B cell (primary cell): Measurements from ENCODE around the gene ADCY2. TPM values are rescaled to one million over a fixed set of nuclear protein-coding genes. Genes with fewer than 3 reads are reported as not detected.

Experiments used
- ATAC-seq: fragments of 200-7000 bp; cut with Tn5 transposase; one replicate; pipeline ENCODE4 v1.10.0; 2021; ENCODE audit warnings: low read depth, mild to moderate bottlenecking, moderate number of reproducible peaks, moderate library complexity
- CTCF ChIA-PET: fragments of 350-600 bp; sonication (Branson Sonifier 250); formaldehyde crosslinking; loops from one replicate; lab custom pipeline; 2021; ENCODE audit warnings: antibody characterized with exemption, inconsistent platforms; lab: Charles Lee
- POLR2A ChIA-PET: fragments of 350-600 bp; sonication (Branson Sonifier 250); formaldehyde crosslinking; loops from one replicate; lab custom pipeline; 2021; ENCODE audit warnings: antibody characterized with exemption; lab: Charles Lee
- DNase-seq: peaks from one replicate; pipeline ENCODE4 v3.0.0; 2013
- H2AFZ ChIP-seq: 2 replicates; pipeline ENCODE4 v1.6.1; 2012; ENCODE audit warnings: mild to moderate bottlenecking, low read depth, low read length; ENCODE audit not compliant: insufficient read depth, poor library complexity, severe bottlenecking
- H3K27ac ChIP-seq, 2 donors: 1 replicate in 1 of 2; 2 replicates in 1 of 2; pipeline ENCODE4 v1.5.1; 2012 to 2013; ENCODE audit warnings: low read length in 2 of 2, mild to moderate bottlenecking in 2 of 2, moderate library complexity in 1 of 2
- H3K27me3 ChIP-seq, 4 experiments: fragments of 200-600 bp in 1 of 4; sonication (generic) in 1 of 4; replicated peaks in 1 of 4; 1 replicate in 2 of 4; 2 replicates in 2 of 4; pipeline versions ENCODE4 v1.6.1 to v1.7.0; 2013 to 2016; ENCODE audit warnings: low read length in 3 of 4, mild to moderate bottlenecking in 2 of 4, mixed read lengths in 1 of 4, moderate library complexity in 1 of 4; ENCODE audit not compliant: insufficient read depth in 4 of 4, control insufficient read depth in 3 of 4; ENCODE audit errors: control extremely low read depth in 1 of 4
- H3K36me3 ChIP-seq, 2 experiments: replicated peaks in 1 of 2; 1 replicate in 1 of 2; 2 replicates in 1 of 2; pipeline versions ENCODE4 v1.6.1 to v1.7.1; 2013; ENCODE audit warnings: low read length in 1 of 2; ENCODE audit not compliant: insufficient read depth in 2 of 2, control insufficient read depth in 1 of 2; ENCODE audit errors: control extremely low read depth in 1 of 2, extremely low read depth in 1 of 2
- H3K4me1 ChIP-seq, 2 donors: fragments of 200-600 bp in 1 of 2; sonication (generic) in 1 of 2; 1 replicate in 1 of 2; 2 replicates in 1 of 2; pipeline versions ENCODE4 v1.5.1 to v1.6.1; 2013 to 2017; ENCODE audit warnings: low read length in 2 of 2; ENCODE audit not compliant: control insufficient read depth in 2 of 2, insufficient read depth in 2 of 2
- H3K4me2 ChIP-seq: replicated peaks from 2 replicates; pipeline ENCODE3; 2012; ENCODE audit warnings: mild to moderate bottlenecking, low read depth, low read length; ENCODE audit not compliant: poor library complexity, severe bottlenecking
- H3K4me3 ChIP-seq, 5 experiments: fragments of 200-600 bp in 1 of 5; sonication (generic) in 1 of 5; 1 replicate in 3 of 5; 2 replicates in 2 of 5; pipeline versions ENCODE4 v1.5.1 to v1.7.0; 2011 to 2016; ENCODE audit warnings: low read length in 4 of 5, mild to moderate bottlenecking in 4 of 5, low read depth in 2 of 5, control low read depth in 1 of 5, moderate library complexity in 1 of 5; ENCODE audit not compliant: insufficient read depth in 1 of 5; ENCODE audit errors: control extremely low read depth in 1 of 5, extremely low read depth in 1 of 5
- H3K79me2 ChIP-seq: fragments of 200-600 bp; sonication (generic); one replicate; pipeline ENCODE4 v1.6.0; 2016; ENCODE audit warnings: low read length; ENCODE audit not compliant: control insufficient read depth, insufficient read depth
- H3K9ac ChIP-seq: fragments of 200-600 bp; sonication (generic); 2 replicates; pipeline ENCODE4 v1.6.1; 2017; ENCODE audit warnings: mild to moderate bottlenecking, low read length, moderate library complexity
- H3K9me3 ChIP-seq, 3 donors: one replicate each; pipeline versions ENCODE4 v1.6.1 to v1.7.1; 2013; ENCODE audit warnings: low read length in 2 of 3; ENCODE audit not compliant: control insufficient read depth in 2 of 3, insufficient read depth in 1 of 3; ENCODE audit errors: control extremely low read depth in 1 of 3
- H4K20me1 ChIP-seq: 2 replicates; pipeline ENCODE4 v1.6.0; 2012; ENCODE audit warnings: mild to moderate bottlenecking, low read length; ENCODE audit not compliant: insufficient read depth, control insufficient read depth, poor library complexity, severe bottlenecking
- H3K27ac Mint-ChIP-seq: one replicate; pipeline ENCODE4 v1.8.0; 2021; ENCODE audit warnings: mixed read lengths
- H3K27me3 Mint-ChIP-seq: one replicate; pipeline ENCODE4 v1.8.0; 2021; ENCODE audit warnings: mixed read lengths
- H3K4me1 Mint-ChIP-seq: one replicate; pipeline ENCODE4 v1.8.0; 2021; ENCODE audit warnings: mixed read lengths
- H3K4me3 Mint-ChIP-seq: one replicate; pipeline ENCODE4 v1.8.0; 2021; ENCODE audit warnings: mixed read lengths
- H3K9me3 Mint-ChIP-seq: one replicate; pipeline ENCODE4 v1.8.0; 2022; ENCODE audit warnings: mixed read lengths; ENCODE audit not compliant: insufficient read depth
- EZH2 ChIP-seq: IDR thresholded peaks from 2 replicates; pipeline ENCODE4 v1.6.1; 2012; ENCODE audit warnings: borderline replicate concordance, low read depth, mild to moderate bottlenecking, moderate library complexity, low read length; ENCODE audit not compliant: insufficient read depth, poor library complexity, severe bottlenecking
- WGBS: methylation state at CpG from one replicate; pipeline ENCODE4 v1.1.5; 2013; ENCODE audit warnings: missing lambda C conversion rate; ENCODE audit not compliant: insufficient coverage; 5-methylcytosine and 5-hydroxymethylcytosine counted together
- intact Hi-C: fragments of 100-400 bp; cut with micrococcal nuclease; formaldehyde crosslinking; loops from one replicate; pipeline ENCODE4 v1.10.0; 2022
- polyA plus RNA-seq: library from polyadenylated mRNA; depleted of rRNA; stranded (reverse); fragments of >200 nt; gene quantifications from 2 replicates; pipeline ENCODE4 v1.2.3, GENCODE V29; 2012
- total RNA-seq, 2 donors: library from RNA; stranded (reverse); fragments of 120-200 nt in 1 of 2; gene quantifications; 1 replicate in 1 of 2; 2 replicates in 1 of 2; pipeline versions ENCODE4 v1.2.3 to v1.2.4, GENCODE V29; 2013 to 2022
- TF ChIP-seq, protein P1 (sequence below): fragments of 200-600 bp; IDR thresholded peaks from one replicate; pipeline ENCODE4 v1.8.0; 2022; ENCODE audit warnings: antibody characterized with exemption, mild to moderate bottlenecking

ADCY2 gene
- total and polyA plus RNA-seq, 2 donors (not counting 1 experiment from before 2014, with no cell fraction given), result not detected

DNA sequence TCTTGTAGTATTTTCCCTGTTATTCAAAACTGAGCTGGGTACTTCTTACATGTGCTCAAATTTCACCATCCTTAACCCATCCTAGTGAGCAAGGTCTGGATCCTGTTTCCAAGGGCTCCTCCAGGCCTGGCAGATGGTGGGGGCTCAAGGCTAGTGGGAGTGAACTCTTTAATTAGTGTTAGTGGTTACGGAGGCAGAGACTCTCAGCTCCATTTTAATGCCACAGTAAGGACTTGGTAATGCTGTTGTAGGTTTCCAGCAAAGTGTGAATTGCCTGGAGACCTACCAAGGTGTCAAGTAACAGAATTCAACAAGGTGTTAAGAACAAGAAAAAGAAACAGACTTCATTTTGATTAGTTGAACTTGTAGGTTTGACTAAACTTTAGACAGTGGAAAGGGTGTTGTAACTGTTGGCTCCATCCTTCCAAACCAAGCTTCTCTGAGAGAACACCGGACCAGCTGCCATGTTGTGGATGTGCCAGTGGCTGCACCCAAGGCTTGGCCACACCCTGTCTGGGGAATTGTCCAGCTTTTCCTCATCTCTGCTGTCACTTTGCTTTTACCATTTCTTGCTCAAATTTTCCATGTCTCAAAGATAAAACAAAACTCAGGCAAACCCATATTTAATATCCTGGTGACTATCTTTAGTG, 98.7 kb downstream of the ADCY2 start:
- intact Hi-C loops, result no loop called here
- TF ChIP-seq EZH2, result no peak
- TF ChIP-seq, protein P1, sequence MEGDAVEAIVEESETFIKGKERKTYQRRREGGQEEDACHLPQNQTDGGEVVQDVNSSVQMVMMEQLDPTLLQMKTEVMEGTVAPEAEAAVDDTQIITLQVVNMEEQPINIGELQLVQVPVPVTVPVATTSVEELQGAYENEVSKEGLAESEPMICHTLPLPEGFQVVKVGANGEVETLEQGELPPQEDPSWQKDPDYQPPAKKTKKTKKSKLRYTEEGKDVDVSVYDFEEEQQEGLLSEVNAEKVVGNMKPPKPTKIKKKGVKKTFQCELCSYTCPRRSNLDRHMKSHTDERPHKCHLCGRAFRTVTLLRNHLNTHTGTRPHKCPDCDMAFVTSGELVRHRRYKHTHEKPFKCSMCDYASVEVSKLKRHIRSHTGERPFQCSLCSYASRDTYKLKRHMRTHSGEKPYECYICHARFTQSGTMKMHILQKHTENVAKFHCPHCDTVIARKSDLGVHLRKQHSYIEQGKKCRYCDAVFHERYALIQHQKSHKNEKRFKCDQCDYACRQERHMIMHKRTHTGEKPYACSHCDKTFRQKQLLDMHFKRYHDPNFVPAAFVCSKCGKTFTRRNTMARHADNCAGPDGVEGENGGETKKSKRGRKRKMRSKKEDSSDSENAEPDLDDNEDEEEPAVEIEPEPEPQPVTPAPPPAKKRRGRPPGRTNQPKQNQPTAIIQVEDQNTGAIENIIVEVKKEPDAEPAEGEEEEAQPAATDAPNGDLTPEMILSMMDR, result no peak

DNA sequence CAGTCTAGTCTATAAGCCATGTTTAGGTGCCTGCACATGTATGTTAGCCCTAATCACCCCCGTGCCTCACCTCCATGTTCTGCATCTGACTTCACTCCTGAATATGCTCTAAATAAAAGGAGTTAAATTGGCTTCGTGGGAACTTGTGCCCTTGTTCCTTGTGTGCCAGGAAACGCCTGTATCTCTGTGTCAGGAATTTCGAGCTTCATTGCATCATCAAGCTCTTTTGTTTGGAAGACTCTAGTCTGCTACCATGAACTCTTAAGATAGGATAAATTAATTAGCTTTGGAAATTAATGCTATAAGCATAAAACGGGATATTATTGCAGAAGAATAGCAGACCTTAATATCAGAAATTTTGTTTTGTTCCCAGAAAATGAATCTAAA, 99.2 kb downstream of the ADCY2 start:
- no peaks in the 10 kb centered on the region for H3K36me3 ChIP-seq
- Mint-ChIP-seq H3K4me1 (no peaks in the 10 kb centered on the region), H3K4me3 (no peak overlapping the region), H3K9me3 (no peaks in the 10 kb centered on the region), H3K27ac (no peak overlapping the region), H3K27me3 (no peaks in the 10 kb centered on the region)
- POLR2A ChIA-PET, result no interaction called here
- H3K4me3 ChIP-seq, result no peak overlapping the region
- no peaks in the 10 kb centered on the region for H3K4me1 ChIP-seq
- H2AFZ ChIP-seq, result no peak overlapping the region
- no peak for TF ChIP-seq EZH2
- TF ChIP-seq, protein P1, result no peak
- H3K27ac ChIP-seq, result no peak overlapping the region
- no peaks in the 10 kb centered on the region for H3K27me3 ChIP-seq
- intact Hi-C loops, result no loop called here
- CTCF ChIA-PET, result no interaction called here
- 82% methylated on average over 3 of the region's 5 CpGs for WGBS
- no peak overlapping the region for H3K4me2 ChIP-seq
- H3K9me3 ChIP-seq, result peaks cover 0 to 7% (median 0%) of the 10 kb centered on the region in 3 donors
- H3K79me2 ChIP-seq, result no peaks in the 10 kb centered on the region
- H3K9ac ChIP-seq, result no peak overlapping the region
- ATAC-seq, result no peak
- no peaks in the 10 kb centered on the region for H4K20me1 ChIP-seq
- DNase-seq, result no peak

More for the DNA sequence above, 98.7 kb downstream of the ADCY2 start:
- H3K4me1 ChIP-seq, result no peaks in the 10 kb centered on the region
- Mint-ChIP-seq H3K4me1 (no peaks in the 10 kb centered on the region), H3K27me3 (no peaks in the 10 kb centered on the region), H3K27ac (no peak overlapping the region), H3K9me3 (no peaks in the 10 kb centered on the region), H3K4me3 (no peak overlapping the region)
- no peak overlapping the region for H3K27ac ChIP-seq
- H3K27me3 ChIP-seq, result no peaks in the 10 kb centered on the region
- H3K4me2 ChIP-seq, result no peak overlapping the region
- H4K20me1 ChIP-seq, result no peaks in the 10 kb centered on the region
- DNase-seq, result no peak
- no peak overlapping the region for H3K9ac ChIP-seq
- H3K4me3 ChIP-seq, result no peak overlapping the region
- peaks cover 0 to 7% (median 0%) of the 10 kb centered on the region in 3 donors for H3K9me3 ChIP-seq
- CTCF ChIA-PET, result no interaction called here
- no peak overlapping the region for H2AFZ ChIP-seq
- H3K79me2 ChIP-seq, result no peaks in the 10 kb centered on the region
- POLR2A ChIA-PET, result no interaction called here
- ATAC-seq, result no peak
- WGBS, result 100% methylated on average over 1 of the region's 2 CpGs
- no peaks in the 10 kb centered on the region for H3K36me3 ChIP-seq
